Measurements from ENCODE around the gene APRT.
"Not testable (repeated sequence)": the region's sequence is repeated elsewhere in the genome, so short reads cannot be mapped to it uniquely, and the experiment has no call there.

Gene APRT

DNA sequence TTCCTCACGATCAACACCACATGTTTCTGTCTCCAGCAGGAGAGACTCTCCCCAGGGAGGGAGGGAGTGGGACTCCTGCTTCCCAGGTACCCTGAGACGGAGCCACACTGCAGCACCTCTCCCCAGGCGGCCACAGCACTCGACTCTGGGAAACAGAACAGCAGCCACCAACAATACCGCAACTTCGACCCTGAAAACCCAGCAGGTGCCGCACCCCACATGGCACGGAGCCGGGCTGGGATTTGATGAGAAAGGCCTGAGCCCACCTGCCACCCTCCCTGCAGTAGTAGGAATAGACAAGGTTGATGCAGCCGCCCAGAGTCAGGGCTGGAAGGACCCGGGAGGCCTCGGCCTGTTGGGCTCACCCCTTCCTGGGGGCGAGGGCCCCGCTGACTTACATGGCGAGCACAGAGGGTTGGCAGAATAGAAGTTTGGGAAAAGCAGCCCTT, 30.6 kb upstream of the APRT start:
- no peak for DNase-seq (ENCODE audit: low read depth)

DNA sequence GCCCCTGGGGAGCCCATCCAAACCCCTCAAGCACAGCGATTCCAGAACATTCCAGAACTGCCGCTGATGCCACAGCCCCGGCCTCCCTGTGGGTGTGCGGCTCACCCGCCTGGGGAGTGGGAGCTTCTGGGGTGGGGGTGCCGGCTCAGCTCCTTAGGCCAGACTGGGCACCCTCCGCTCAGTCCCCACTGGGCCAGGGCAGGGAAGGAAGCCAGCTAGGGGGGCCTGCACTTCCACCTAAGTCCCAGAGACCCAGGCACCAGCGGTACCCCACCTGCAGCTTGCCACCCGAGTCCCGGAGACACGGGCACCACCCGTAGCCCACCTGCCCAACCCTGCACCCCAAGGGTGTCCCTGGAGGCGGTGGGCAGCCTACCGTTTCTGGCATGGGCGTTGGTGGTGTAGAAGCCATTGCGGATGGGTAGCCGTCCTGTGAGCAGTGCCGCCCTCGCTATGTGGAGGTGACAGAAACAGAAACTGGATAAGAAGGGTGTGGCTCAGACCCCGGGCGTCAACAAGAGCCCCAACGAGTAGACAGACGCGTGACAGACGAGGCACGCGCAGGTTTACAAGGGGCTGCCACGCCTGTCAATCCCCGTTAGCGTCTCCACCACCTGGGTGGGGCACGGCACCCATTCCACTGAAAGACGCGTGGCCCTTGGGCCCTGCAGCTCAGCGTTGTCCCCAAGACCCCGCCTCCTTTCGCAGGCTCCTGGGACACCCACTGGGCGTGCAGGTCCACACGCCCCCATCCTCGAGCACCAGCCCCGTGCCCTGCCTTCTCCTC, 30.0 kb upstream of the APRT start:
- DNase-seq (ENCODE audit: low read depth), result no peak

DNA sequence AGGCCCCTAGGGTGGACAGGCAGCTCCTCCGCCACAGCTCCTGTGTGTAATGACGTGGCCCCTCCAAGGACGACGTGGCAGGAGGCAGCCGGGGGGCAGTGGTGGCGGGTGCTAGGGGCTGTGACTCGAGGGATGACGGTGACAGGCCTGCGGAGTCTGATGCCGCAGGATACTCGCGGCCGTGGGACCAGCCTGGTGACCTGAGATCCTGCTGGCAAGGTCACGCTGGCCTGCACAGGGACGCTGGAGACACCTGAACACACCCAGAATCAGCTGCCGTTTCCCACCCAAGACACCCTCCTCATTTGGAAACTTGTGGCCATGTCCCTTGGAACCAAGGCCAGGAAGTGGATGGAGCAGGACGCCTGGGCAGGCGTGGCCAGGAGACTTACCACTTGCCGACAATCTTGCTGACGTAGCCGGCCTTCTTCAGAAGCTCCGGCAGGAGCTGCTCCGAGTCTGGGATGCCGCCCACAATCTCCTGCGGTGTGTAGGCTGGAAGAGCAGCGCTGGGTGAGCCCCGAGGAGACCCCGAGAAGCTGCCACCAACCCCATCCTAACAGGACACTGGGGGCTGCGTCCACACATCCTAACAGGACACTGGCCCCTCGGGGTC, 29.0 kb upstream of the APRT start:
- no peak for DNase-seq (ENCODE audit: low read depth)

DNA sequence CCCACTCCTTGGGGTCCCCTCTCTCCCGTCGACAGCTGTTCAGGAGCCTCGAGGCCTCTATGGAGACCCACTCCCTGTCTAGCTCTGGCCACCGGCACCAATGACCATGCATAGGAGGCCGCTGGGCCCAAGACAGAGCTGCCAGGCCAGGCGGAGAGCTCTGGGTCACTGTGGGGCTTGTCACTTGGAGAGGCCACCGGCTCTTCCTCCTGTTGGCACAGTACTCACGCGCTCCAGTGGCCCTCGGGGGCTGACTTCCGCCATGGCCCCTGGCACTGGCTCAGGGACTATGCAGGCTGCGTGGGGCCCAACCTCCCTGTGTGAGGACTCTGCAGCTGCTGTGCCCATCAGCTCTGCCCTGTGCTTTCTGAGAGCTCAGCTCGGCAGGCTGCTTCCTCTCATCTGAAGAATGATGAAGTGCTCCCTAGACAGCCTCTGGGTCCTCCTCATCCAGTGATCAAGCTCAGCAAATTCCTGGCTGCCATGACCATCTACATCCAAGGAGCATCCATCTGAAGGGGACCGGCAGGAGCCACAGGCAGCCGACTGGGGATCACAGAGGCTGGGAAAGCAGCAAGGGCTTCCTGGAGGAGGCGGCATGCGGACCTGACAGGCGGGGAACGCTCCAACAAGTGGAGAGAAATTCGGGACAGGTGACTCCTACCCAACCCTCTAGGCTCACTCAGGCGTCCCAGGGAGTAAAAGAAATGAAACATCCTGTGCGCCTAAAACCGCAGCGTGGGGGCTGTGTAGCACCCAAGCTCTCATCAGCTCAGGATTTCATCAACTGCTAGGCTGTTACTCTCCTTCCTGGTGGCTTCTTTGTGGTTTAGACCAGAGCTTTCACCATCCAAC, 28.2 kb upstream of the APRT start:
- no peak for DNase-seq (ENCODE audit: low read depth)

DNA sequence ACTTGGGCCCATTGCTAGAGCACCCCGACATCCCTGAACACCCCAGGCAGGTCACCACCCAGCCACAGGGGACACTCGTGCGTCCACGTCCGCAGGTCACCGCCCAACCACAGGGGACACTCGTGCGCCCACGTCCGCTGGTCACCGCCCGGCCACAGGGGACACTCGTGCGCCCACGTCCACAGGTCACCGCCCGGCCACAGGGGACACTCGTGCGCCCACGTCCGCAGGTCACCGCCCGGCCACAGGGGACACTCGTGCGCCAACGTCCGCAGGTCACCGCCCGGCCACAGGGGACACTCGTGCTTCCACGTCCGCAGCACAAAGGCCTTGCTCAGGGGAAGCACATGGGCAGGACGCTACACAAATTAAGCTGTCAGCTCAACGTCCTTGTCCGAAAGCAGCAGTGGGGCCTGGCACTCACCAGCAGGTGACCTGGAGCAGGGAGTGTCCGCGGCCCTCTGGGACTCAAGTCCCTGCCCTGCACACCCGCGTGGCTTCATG, 27.4 kb upstream of the APRT start:
- DNase-seq (ENCODE audit: low read depth), result no peak

DNA sequence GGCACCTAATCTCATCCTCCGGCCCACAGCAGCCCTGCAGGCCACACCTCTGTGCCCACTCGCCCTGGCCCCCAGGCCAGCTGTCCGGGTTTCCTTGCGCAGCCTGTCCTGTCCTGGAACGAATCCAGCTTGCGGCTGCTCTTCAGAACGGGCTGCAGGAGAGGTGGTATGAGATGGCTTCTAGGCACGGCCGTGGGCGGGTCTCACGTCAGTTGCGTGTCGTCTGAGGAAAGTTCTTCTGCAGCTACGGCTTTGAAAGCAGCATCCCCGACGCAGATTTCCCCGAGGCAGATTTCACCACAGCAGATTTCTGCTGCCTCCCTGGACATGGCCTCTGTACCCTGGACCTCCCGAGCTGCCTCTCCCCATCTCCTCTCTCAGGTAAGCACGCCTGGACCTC, 26.8 kb upstream of the APRT start:
- no peak for DNase-seq (ENCODE audit: low read depth)

DNA sequence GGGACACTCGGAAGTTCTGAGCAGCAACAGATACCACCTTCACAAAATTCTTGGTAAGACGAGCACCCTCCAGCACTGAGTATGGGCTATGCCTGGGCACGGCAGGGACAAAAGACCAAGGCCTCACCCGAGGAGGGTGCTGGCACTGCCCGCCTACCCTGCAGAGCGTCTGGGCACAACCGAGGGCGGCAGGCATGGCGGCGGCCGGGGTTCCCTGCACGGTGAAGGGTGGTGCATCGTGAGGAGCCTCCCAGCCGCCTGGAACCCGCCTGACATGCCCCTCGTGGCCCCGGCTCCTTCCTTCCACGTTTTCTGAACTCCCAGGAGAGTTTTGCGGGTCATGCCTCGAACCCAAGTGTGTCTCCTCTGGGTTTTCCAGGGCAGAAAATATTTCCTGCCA, 26.1 kb upstream of the APRT start:
- no peak for DNase-seq (ENCODE audit: low read depth)

DNA sequence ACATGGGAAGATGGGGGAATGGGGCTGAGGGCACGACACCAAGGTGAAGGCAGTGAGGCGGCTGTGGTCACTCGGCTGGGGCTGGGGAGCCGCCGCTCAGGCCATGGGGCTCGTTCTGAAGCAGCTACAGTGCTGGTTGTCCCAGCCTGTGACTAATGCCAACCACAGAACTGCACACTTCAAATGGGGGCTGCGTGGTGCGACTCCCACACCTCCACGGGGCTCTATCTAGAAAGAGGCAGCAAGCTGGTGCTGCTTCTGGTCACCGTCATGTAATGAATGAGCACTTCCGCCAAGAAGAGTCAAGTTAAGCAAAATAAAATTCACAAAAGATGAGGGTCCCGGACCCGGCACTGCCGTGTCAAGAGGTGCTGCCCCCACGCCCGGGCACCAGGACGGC, 25.1 kb upstream of the APRT start:
- DNase-seq (ENCODE audit: low read depth), result no peak

DNA sequence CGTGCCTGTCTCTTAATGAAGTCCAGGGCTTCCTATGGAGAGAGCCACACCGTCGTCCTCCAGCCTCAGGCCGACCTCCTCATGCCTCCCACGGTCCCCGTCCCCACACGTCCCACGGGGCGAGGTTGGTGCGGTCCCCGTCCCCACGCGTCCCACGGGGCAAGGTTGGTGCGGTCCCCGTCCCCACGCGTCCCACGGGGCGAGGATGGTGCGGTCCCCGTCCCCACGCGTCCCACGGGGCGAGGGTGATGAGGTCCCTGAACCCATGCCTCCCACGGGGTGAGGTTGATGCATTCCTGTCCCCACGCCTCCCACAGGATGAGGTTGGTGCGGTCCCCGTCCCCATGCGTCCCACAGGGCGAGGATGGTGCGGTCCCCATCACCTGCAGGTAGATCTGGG, 24.1 kb upstream of the APRT start:
- DNase-seq (ENCODE audit: low read depth), result no peak

DNA sequence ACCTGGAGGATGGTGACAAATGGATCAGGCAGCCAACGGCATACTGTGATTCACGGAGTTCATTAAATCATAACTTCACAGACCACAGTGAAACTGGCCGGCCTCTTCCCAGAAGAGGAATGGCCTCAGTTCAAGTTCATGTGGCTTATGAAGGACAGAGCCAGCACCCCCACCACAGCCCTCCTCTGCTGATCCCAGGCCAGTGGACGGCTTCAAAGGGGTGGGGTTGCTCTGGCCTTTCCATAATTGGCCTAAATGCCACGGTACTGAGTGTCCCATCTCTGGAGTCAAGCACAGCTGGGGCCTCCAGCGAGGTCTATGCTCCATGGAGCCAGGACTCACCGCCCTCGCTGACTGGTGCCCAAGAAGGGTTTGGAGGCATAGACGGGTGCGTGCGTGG, 23.7 kb upstream of the APRT start:
- DNase-seq (ENCODE audit: low read depth), result no peak

DNA sequence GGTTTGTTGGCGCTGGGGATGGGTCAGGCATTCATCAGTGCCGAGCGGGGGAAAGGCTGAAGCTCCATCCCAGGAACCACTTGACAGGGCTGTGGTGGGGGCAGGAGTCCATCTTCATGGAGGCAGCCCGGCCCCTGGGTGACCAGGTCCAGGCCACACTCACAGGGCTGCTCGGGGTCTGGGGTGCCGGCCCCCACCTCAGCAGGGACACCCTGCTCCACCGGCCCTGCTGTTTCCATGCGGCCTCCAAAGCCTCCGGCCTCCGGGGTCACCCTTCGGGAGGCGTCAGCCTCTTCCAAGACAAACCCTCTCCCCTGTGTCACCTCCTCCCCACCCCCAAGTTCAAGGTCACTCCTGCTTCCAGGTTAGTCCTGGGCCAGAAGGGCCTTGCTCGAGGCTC, 22.9 kb upstream of the APRT start:
- DNase-seq (ENCODE audit: low read depth), result no peak

DNA sequence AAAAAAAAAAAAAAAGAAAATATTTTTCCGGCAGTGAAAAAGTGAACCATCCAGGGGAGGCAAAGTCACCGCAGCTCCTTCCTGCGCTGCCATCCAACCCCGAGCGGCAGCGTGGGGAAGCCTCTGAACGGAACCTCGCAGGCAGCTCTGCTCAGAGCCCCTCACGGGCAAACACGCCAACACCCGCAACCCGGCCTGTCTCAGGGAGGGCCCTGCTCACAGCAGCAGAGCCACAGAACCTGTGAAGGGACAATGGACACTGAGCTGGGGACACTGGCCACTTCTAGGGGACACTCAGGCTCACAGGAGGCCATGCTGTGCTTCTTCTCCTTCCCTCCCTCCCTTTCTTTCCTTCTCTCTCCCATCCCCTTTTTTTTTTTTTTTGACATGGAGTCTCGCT, 21.4 kb upstream of the APRT start:
- DNase-seq (ENCODE audit: low read depth), result no peak

DNA sequence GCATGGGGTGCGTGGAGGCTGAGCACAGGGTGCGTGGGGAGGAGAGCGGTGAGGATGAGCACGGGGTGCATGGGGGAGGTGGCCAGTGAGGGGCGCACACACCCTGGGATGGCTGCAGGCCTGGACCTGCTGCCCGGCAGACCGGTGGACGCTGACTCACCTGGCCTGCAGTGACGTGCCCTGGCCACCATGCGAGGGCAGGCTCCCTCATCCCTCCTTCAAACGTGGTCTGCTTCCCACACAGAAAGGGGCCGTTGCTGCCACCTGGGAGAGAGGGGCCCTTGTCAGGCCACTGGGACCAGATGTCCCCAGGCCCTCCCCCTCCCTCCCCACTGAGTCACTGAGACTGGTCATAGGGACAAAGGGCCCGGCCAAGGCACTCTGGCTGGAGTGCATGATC, 20.1 kb upstream of the APRT start:
- DNase-seq (ENCODE audit: low read depth), result no peak

DNA sequence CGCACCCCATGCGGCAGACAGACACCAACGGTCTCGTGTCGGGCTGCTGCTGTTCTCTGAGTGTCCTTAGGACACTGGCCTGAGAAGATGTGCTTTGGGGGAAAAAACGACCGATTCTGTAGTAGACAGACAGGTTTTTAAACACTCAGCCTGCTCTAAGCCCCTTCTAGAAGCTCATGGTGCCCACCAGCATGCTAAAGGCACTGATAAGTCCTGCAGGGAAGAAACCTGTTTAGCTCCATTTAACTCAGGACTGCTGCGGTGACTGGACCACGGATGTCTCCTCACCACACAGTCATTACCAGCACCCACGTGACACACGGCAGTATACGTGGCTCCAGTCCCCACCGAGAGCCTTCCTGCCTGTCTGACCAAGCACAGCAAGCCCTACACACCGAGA, 19.1 kb upstream of the APRT start:
- no peak for DNase-seq (ENCODE audit: low read depth)

DNA sequence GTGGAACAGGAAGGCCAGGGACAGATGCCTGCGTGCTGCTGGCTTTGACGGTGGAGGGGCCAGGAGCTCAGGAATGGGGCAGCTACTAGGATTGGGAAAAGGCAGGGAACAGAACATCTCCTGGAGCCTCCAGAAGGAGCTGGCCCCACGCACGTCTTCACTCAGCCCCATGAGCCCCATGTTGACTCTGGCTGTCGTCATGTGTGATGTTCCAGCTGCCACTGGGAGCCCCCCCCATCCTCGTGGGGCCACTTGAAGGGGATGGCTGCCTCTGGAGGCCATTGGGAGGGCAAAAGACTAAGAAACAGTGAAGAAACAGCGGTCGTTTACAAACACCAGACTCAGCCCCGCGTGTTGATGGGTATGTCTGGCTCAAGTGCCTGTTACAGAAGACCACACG, 18.5 kb upstream of the APRT start:
- no peak for DNase-seq (ENCODE audit: low read depth)

DNA sequence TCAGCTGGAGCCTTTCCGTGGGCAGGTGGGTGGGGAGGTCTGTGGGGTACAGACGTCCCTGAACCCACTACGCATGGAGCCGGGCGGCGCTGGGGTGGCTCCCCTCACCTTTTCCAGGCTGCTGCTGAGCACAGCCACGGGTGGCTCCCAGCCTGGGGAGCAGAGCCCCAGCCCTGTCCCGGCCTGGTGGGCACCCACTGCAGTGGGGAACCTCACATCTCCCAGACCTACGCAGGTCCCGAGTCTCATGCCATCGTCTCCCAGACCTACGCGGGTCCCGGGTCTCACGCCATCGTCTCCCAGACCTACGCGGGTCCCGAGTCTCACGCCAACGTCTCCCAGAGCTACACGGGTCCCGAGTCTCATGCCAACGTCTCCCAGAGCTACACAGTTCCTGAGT, 17.0 kb upstream of the APRT start:
- DNase-seq (ENCODE audit: low read depth), result no peak

DNA sequence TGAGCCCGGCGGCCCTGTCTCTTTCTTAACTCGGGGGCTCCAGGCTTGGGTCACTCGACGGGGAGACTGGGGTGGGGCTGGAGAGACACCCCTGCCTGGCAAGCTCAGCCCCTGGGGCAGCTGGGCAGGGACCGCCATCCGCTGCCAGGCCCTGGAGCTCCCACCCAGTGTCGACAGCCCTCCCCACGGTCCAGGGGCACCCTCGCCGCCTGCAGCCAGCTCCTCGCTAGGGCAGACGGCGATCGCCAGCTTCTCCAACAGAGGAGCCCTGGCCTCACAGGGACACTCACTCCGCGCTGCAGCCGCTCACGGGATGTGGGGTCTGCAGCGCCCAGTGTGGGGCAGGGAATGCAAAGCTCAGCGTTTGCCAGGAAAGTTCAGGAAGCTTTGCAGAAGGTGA, 16.0 kb upstream of the APRT start:
- no peak for DNase-seq (ENCODE audit: low read depth)

DNA sequence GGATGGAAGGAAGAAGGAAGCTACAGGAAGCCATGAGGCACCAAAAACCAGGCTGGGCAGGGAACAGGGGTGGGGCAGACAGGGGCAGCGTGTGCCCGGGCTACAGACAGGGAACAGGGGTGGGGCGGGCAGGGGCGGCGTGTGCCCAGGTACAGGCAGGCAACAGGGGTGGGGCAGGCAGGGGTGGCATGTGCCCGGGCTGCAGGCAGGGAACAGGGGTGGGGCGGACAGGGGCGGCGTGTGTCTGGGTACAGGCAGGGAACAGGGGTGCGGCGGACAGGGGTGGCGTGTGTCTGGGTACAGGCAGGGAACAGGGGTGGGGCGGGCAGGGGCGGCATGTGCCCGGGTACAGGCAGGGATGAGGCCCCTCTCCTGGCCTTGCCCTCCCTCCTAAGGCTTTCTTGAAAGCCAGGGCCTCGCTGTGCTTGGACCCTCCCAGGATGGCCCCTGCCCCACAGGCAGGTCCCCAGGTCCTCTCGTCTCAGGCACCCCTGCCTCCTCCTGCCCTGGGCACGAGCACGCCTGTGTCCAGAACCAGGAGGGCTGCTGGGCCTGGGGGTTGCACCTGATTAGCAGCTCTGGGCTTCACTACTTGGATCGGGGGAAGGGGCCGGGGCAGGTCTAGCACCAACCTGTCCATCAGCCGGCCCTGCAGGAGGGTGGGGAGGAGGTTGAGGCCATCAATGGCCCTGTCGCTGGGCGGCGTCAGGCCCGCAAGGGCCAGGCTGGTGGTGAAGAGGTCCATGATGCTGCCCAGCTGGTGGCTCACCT, 14.5 kb upstream of the APRT start:
- DNase-seq (ENCODE audit: low read depth), result no peak

DNA sequence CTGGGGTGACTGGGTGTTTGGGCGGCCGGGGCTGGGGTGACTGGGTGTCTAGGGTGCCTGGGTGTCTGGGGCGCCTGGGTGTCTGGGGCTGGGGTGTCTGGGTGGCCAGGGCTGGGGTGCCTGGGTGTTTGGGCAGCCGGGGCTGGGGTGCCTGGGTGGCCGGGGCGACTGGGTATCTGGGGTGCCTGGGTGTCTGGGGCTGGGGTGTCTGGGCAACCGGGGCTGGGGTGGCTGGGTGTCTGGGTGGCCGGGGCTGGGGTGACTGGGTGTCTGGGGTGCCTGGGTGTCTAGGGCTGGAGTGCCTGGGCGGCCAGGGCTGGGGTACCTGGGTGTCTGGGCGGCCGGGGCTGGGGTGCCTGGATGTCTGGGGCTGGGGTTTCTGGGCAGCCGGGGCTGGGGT, 13.4 kb upstream of the APRT start:
- DNase-seq (ENCODE audit: low read depth), result no peak

DNA sequence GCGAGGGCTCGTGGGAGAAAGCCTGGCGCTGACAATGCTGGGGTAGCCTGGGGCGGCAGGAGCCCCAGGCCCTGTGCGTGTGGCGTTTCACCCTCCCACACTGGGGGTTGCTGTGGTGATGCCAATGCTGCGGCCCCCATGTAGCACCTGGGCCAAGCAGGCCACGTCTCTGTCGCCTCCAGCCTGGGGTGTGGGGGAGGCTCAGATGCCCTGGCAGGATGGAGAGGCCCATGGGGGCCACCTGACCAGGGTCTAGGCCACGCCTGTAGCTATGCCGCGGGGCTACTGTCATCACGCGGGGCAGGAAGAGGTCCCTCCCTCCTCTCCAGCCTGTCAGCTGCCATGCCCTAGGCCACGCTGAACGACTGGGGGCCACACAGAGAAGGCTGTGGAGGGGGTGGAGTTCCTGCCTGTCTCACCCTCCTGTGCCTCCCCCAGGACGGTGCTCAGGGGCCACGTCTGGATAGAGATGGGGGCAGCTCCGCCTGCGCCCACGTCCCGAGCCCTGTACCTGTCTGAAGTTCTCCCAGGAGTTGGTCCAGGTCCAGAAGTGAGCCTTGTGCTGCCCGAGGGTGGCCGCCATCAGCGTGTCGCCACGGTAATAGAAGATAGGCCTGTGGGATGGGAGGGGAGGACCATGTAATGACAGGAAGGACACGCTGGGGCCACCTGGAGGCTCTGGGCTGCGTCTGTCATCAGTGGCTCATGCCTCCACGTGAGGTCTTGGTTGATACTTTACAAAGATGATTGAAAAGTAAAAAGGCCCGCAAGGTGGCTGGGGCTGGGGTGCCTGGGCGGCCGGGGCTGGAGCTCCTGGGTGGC, 12.7 kb upstream of the APRT start:
- no peak for DNase-seq (ENCODE audit: low read depth)

DNA sequence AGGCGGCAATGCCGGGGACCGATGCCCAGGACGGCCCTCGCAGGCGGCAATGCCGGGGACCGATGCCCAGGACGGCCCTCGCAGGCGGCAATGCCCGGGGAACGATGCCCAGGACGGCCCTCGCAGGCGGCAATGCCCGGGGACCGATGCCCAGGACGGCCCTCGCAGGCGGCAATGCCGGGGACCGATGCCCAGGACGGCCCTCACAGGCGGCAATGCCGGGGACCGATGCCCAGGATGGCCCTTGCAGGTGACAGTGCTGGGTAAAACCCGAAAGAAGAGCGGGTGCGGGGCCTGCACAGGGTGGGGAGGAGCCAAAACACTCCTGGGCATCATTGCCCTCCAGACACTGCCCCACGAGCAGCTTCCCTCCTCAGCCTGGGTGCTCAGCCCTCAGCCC, 11.9 kb upstream of the APRT start:
- DNase-seq (ENCODE audit: low read depth), result not testable (repeated sequence)

Measured in HS-27A (cell line).